ENCODE results near the gene APP.

The APP gene

DNA sequence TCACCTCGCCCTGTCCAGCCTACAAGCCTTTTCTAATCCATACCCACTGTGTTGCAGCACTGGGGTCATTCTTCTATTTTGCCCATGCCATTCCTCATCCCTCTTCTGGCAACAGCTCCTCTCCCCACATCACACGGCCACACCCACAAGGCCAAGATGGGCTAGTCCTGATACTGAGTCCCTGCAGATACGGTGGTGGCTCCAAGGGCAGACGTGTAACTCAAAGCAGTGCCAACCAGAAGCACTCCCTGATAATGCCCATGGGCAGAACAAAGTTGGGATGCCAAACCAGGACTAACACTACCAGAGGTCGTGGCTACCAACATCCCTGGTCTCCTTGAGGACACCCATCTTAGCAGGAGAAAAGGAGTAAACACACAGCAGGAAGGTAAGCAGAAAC is 64.8 kb downstream of the APP start (continued):
- TF ChIP-seq, protein P1, sequence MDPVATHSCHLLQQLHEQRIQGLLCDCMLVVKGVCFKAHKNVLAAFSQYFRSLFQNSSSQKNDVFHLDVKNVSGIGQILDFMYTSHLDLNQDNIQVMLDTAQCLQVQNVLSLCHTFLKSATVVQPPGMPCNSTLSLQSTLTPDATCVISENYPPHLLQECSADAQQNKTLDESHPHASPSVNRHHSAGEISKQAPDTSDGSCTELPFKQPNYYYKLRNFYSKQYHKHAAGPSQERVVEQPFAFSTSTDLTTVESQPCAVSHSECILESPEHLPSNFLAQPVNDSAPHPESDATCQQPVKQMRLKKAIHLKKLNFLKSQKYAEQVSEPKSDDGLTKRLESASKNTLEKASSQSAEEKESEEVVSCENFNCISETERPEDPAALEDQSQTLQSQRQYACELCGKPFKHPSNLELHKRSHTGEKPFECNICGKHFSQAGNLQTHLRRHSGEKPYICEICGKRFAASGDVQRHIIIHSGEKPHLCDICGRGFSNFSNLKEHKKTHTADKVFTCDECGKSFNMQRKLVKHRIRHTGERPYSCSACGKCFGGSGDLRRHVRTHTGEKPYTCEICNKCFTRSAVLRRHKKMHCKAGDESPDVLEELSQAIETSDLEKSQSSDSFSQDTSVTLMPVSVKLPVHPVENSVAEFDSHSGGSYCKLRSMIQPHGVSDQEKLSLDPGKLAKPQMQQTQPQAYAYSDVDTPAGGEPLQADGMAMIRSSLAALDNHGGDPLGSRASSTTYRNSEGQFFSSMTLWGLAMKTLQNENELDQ (tag by site-specific recombination; IDR thresholded peaks at IDR 0.05; ENCODE audit: low read depth): no peak
- TF ChIP-seq, protein P2, sequence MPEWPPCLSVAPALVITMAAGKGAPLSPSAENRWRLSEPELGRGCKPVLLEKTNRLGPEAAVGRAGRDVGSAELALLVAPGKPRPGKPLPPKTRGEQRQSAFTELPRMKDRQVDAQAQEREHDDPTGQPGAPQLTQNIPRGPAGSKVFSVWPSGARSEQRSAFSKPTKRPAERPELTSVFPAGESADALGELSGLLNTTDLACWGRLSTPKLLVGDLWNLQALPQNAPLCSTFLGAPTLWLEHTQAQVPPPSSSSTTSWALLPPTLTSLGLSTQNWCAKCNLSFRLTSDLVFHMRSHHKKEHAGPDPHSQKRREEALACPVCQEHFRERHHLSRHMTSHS (tag by site-specific recombination; IDR thresholded peaks at IDR 0.05): no peak
- no peak for TF ChIP-seq ZNF521 (tag by site-specific recombination; IDR thresholded peaks at IDR 0.05)

DNA sequence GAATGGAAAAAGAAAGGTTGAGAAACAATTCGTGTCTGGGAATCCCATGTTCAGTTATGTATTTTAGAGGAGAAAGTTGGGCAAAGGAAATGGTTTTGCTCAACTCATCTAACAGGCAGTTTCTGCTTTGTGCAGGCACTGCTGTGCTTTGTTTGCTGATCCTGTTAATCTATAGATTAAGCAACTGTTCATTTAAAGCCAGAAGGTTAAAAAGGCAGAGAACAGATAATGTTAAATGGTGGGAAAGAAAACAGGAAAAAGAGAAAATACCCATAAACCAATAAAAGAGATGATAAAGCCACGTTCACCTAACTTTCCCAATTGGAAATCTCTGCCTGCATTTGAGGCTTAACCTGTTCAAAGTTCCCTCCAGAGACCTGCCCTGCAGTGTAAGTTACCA is 70.0 kb downstream of the APP start:
- H3K27ac ChIP-seq (ENCODE audit: extremely low read depth, low read depth, low read length): no peak overlapping the region
- ChIA-PET POLR2A (no interaction called here), CTCF (no interaction called here)
- peaks cover 5 to 6% of the 10 kb centered on the region in 2 experiments; a peak in 2 of 3 replicates for H3K36me3 ChIP-seq (ENCODE audit: control insufficient read depth in 2 of 2, insufficient read depth in 1 of 2, low read length in 2 of 2)
- H3K9me3 ChIP-seq (ENCODE audit: control insufficient read depth, insufficient read depth, low read depth, low read length): no peaks in the 10 kb centered on the region
- peak; percentile 84 for TF ChIP-seq PRDM1 (tag by site-specific recombination; IDR thresholded peaks at IDR 0.05)
- 0 out of 2 replicates have a peak, but pooled peaks have one; percentile 15 for TF ChIP-seq TRIM28 (IDR thresholded peaks at IDR 0.05; ENCODE audit: borderline replicate concordance, low read length)
- no peak for TF ChIP-seq ZNF623 (tag by site-specific recombination; IDR thresholded peaks at IDR 0.05)
- TF ChIP-seq ZNF792 (tag by site-specific recombination; IDR thresholded peaks at IDR 0.05): no peak
- TF ChIP-seq, protein P3, sequence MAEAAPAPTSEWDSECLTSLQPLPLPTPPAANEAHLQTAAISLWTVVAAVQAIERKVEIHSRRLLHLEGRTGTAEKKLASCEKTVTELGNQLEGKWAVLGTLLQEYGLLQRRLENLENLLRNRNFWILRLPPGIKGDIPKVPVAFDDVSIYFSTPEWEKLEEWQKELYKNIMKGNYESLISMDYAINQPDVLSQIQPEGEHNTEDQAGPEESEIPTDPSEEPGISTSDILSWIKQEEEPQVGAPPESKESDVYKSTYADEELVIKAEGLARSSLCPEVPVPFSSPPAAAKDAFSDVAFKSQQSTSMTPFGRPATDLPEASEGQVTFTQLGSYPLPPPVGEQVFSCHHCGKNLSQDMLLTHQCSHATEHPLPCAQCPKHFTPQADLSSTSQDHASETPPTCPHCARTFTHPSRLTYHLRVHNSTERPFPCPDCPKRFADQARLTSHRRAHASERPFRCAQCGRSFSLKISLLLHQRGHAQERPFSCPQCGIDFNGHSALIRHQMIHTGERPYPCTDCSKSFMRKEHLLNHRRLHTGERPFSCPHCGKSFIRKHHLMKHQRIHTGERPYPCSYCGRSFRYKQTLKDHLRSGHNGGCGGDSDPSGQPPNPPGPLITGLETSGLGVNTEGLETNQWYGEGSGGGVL (tag by site-specific recombination; IDR thresholded peaks at IDR 0.05): no peak
- peak; percentile 79 for TF ChIP-seq ZNF664 (tag by site-specific recombination; IDR thresholded peaks at IDR 0.05)
- TF ChIP-seq, protein P4, sequence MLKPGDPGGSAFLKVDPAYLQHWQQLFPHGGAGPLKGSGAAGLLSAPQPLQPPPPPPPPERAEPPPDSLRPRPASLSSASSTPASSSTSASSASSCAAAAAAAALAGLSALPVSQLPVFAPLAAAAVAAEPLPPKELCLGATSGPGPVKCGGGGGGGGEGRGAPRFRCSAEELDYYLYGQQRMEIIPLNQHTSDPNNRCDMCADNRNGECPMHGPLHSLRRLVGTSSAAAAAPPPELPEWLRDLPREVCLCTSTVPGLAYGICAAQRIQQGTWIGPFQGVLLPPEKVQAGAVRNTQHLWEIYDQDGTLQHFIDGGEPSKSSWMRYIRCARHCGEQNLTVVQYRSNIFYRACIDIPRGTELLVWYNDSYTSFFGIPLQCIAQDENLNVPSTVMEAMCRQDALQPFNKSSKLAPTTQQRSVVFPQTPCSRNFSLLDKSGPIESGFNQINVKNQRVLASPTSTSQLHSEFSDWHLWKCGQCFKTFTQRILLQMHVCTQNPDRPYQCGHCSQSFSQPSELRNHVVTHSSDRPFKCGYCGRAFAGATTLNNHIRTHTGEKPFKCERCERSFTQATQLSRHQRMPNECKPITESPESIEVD (tag by site-specific recombination; IDR thresholded peaks at IDR 0.05): peak; percentile 75
- TF ChIP-seq ZNF510 (tag by site-specific recombination; IDR thresholded peaks at IDR 0.05; ENCODE audit: insufficient replicate concordance): no peak
- TF ChIP-seq FEZF1 (tag by site-specific recombination; IDR thresholded peaks at IDR 0.05): peak; percentile 98
- TF ChIP-seq ZNF426 (tag by site-specific recombination; IDR thresholded peaks at IDR 0.05): no peak
- no peak for TF ChIP-seq ZNF2 (tag by site-specific recombination; IDR thresholded peaks at IDR 0.05)
- TF ChIP-seq, protein P5, sequence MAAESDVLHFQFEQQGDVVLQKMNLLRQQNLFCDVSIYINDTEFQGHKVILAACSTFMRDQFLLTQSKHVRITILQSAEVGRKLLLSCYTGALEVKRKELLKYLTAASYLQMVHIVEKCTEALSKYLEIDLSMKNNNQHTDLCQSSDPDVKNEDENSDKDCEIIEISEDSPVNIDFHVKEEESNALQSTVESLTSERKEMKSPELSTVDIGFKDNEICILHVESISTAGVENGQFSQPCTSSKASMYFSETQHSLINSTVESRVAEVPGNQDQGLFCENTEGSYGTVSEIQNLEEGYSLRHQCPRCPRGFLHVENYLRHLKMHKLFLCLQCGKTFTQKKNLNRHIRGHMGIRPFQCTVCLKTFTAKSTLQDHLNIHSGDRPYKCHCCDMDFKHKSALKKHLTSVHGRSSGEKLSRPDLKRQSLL (tag by site-specific recombination; IDR thresholded peaks at IDR 0.05): no peak
- 0 out of 2 replicates have a peak, but pooled peaks have one; percentile 73 for TF ChIP-seq ZSCAN16 (tag by site-specific recombination; IDR thresholded peaks at IDR 0.05)
- TF ChIP-seq ZNF768 (tag by site-specific recombination; IDR thresholded peaks at IDR 0.05): 0 out of 2 replicates have a peak, but pooled peaks have one; percentile 20
- peak; percentile 55 for TF ChIP-seq ZBTB17 (tag by site-specific recombination; IDR thresholded peaks at IDR 0.05)
- H3K4me3 ChIP-seq (ENCODE audit: low read depth, low read length): no peak overlapping the region
- peaks cover 10% of the 10 kb centered on the region; the same call in 1 of the 2 replicates for H3K4me1 ChIP-seq (ENCODE audit: control insufficient read depth, insufficient read depth, low read length)

All from HEK293 (cell line).